ENCODE results near the gene DNAJC6.

Gene DNAJC6

DNA sequence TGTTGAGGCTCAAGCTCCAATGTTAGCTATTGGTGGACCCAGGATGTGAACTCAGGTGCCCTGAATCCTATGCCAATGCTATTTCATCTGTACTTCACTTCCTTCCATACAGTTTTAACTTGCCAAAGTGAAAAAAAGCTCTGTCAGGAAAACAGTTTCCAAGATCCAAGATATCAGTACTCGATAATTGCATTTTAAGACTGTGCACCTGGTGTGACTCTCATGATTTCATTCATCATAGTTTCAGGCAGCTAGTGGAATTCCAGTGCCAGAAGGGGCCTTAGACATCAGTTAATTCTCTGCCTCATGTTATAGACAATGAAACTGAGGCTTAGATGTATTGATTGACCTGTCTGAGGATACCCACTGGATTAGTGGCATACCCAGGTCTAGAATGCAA, 84.6 kb downstream of the DNAJC6 start:
- Mint-ChIP-seq H3K4me3 (no peak overlapping the region), H3K9me3 (no peaks in the 10 kb centered on the region), H3K27me3 (no peaks in the 10 kb centered on the region), H3K36me3 (ENCODE audit: low read depth) (peaks cover 8% of the 10 kb centered on the region), H3K27ac (peak overlapping the region; percentile 82), H3K4me1 (ENCODE audit: low read depth) (peaks cover 63% of the 10 kb centered on the region)
- no peak for DNase-seq

DNA sequence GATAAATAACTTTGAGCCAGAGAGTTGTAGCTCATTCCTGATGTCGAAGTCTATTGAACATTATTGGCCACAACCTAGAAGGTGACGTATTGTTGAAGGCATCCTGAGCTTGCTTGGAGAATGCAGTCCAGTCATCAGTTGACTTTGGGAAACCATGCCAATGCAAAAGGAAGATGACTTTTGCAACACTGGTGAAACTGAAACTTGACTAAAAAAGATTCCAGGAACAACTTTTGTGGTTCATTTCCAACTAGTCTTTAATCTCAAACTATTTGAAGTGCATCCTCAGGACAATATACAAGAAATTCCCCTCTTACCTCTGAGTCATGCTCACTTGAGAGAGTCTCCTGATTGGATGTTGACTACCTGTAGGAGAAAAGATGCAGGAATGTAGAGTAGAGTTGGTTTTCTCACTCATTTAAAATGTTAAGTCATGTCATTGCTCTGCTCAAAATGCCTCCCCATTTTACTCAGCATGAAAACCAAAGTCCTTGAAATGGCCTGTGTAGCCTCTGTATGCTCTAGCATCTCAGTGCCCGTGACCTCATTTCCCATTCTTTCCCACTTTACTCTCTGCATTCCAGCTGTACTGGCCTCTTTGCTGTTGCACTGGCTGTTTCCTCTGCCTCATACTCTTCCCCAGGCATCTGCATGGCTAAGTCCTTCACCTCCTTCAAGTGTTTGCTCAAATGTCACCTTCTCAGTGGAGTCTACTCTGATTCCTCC, 86.7 kb downstream of the DNAJC6 start:
- Mint-ChIP-seq H3K4me3 (no peak overlapping the region), H3K27me3 (no peaks in the 10 kb centered on the region), H3K36me3 (ENCODE audit: low read depth) (peaks cover 5% of the 10 kb centered on the region), H3K4me1 (ENCODE audit: low read depth) (peaks cover 57% of the 10 kb centered on the region), H3K9me3 (no peaks in the 10 kb centered on the region), H3K27ac (peak overlapping the region; percentile 71)
- DNase-seq = no peak

DNA sequence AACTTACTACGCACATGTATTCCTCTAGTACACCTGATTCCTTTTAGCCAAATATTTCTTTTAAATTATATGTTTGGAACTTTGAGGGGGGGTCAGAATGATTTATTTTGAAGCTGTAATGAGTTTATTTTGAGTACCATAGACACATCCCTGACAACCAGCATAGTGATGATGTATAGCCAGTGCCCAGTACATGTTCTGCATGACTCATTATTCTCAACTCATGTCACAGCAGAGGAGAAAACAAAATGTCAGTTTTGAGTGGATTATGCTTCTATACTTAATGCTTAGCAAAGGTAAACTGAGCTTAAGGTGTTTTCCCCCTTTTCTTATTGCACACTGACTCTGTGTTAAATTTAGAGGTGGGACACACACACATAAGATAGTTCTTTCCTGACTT, 88.7 kb downstream of the DNAJC6 start:
- Mint-ChIP-seq H3K36me3 (ENCODE audit: low read depth) (peaks cover 6% of the 10 kb centered on the region), H3K9me3 (no peaks in the 10 kb centered on the region), H3K27ac (no peak overlapping the region), H3K4me1 (ENCODE audit: low read depth) (peaks cover 50% of the 10 kb centered on the region), H3K4me3 (no peak overlapping the region), H3K27me3 (no peaks in the 10 kb centered on the region)
- no peak for DNase-seq

DNA sequence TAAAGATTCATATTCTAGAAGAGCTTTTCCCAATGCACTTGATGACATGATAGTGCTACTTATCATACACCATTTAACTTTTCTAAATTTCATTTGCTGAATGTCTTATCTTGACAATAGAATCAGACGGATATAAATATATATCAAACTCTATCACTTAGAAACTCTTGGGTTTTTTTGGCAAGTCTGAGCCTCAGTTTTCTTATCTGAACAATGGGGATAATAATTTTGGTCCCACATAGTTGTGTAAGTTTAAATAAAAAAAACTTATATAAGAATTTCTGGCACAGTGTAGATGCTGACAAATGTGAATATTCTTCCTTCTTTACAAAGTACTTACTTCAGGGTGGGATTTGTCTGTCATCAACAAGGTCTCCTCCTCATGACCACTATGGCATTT, 89.7 kb downstream of the DNAJC6 start:
- H3K27me3 Mint-ChIP-seq = no peaks in the 10 kb centered on the region
- no peaks in the 10 kb centered on the region for H3K9me3 Mint-ChIP-seq
- H3K4me3 Mint-ChIP-seq = no peak overlapping the region
- peaks cover 6% of the 10 kb centered on the region for H3K36me3 Mint-ChIP-seq (ENCODE audit: low read depth)
- DNase-seq = no peak
- no peak overlapping the region for H3K27ac Mint-ChIP-seq
- H3K4me1 Mint-ChIP-seq (ENCODE audit: low read depth) = peaks cover 42% of the 10 kb centered on the region

DNA sequence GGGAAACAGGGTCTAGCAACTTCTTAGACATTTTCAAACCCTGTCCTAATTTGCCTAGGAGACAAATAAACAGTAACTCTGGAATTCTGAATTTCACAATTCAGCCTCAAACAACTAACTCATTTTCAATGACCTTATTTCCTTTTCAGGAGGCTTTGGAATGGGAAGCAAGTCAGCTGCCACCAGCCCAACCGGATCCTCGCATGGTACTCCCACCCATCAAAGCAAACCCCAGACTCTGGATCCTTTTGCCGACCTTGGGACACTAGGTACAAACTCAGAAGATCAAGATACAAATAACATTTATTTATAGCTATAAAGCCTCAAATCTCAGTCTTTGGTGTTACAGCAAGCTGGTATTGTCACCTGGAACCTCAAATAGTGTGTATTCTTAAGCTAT, 92.3 kb downstream of the DNAJC6 start:
- H3K9me3 Mint-ChIP-seq = no peaks in the 10 kb centered on the region
- H3K4me1 Mint-ChIP-seq (ENCODE audit: low read depth) = peaks cover 17% of the 10 kb centered on the region
- no peak overlapping the region for H3K27ac Mint-ChIP-seq
- no peaks in the 10 kb centered on the region for H3K27me3 Mint-ChIP-seq
- H3K36me3 Mint-ChIP-seq (ENCODE audit: low read depth) = peaks cover 7% of the 10 kb centered on the region
- no peak for DNase-seq
- H3K4me3 Mint-ChIP-seq = no peak overlapping the region

DNA sequence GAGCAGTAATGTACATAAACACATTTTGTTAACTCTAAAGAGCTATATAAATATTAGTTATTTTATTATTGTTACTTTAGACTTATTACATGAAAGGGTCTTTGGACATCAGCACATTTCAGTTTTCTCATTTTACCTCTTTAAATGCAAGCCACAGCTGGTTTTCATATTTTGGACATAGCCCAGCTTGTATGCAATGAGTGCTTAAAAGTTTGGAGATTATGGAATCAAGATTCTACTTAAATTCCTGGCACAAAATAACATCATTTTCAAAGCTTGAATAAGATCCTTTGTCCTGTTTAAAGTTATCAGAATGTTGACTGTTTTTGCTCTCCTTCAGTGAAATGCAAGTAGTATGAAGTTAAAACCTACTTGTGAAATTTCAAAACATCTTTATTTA, 95.6 kb downstream of the DNAJC6 start:
- H3K9me3 Mint-ChIP-seq = no peaks in the 10 kb centered on the region
- H3K4me1 Mint-ChIP-seq (ENCODE audit: low read depth) = no peaks in the 10 kb centered on the region
- H3K36me3 Mint-ChIP-seq (ENCODE audit: low read depth) = peaks cover 14% of the 10 kb centered on the region
- no peaks in the 10 kb centered on the region for H3K27me3 Mint-ChIP-seq
- H3K27ac Mint-ChIP-seq = no peak overlapping the region
- H3K4me3 Mint-ChIP-seq = no peak overlapping the region
- DNase-seq = no peak

DNA sequence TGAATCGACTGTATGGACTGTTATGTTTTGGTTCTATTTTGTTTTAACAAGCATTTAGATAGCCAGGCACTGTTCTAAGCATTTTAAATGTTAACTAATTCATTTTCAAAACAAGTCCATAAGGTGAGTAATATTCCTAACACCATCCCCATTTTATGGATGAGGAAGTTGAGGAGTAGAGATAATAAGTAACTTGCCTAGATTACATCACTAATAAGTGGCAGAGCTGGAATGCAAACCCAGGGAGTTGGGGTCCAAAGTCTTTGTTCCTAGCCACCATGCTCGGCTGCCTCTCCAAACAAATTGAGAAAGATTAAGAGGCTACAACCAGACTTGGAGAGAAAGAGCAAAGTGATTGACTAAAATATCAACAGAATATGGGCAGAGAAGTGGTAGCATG, 98.5 kb downstream of the DNAJC6 start:
- H3K27ac Mint-ChIP-seq = no peak overlapping the region
- peaks cover 4% of the 10 kb centered on the region for H3K4me1 Mint-ChIP-seq (ENCODE audit: low read depth)
- H3K36me3 Mint-ChIP-seq (ENCODE audit: low read depth) = peaks cover 11% of the 10 kb centered on the region
- H3K4me3 Mint-ChIP-seq = no peak overlapping the region
- H3K27me3 Mint-ChIP-seq = no peaks in the 10 kb centered on the region
- no peak for DNase-seq
- no peaks in the 10 kb centered on the region for H3K9me3 Mint-ChIP-seq

DNA sequence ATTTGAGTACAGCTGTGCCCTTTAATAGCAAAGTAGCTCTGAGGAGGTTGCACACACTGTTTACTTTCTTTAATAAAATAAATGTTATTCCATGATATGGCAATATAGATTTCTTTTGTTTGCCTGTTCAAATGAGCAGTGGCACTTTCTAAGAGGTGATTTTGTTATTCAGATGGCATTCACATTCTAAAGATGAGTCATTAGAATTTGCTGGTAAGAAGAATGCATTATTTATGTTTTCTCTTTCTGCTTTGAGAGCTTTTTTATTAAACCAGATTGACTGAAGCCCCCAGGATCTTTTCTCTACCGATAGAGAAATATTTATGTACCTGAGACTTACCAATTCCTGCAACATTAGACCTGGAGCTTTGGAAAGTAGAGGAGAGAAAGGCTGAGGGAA, 100.0 kb downstream of the DNAJC6 start:
- Mint-ChIP-seq H3K9me3 (no peaks in the 10 kb centered on the region), H3K4me1 (ENCODE audit: low read depth) (peaks cover 4% of the 10 kb centered on the region), H3K27me3 (no peaks in the 10 kb centered on the region), H3K4me3 (no peak overlapping the region), H3K27ac (no peak overlapping the region), H3K36me3 (ENCODE audit: low read depth) (peaks cover 11% of the 10 kb centered on the region)
- no peak for DNase-seq

DNA sequence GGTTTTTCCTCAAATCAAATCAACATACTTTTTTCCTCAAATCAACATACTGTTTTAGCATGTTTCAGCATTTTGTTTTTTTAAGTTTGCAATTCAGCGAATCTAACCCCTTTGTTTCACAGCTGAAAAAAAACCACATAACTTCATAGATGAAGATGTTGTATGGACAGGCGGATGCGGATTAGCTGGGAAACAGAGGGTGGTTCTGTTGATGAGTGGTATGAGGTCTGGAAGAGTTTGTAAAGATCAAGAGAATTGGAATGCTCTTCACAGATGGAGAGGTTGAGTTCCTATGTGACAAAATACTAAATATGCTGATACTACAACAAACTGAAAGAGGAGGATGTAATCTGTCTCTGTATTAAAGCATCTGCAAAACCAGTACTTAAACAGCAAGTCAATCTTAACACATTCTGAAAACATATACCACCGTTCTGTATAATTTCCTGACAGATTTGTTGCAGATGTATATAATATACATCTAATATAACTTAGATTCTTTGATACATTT, 100.5 kb downstream of the DNAJC6 start:
- H3K4me1 Mint-ChIP-seq (ENCODE audit: low read depth) = peaks cover 4% of the 10 kb centered on the region
- no peak overlapping the region for H3K4me3 Mint-ChIP-seq
- H3K27ac Mint-ChIP-seq = no peak overlapping the region
- peaks cover 11% of the 10 kb centered on the region for H3K36me3 Mint-ChIP-seq (ENCODE audit: low read depth)
- H3K27me3 Mint-ChIP-seq = no peaks in the 10 kb centered on the region
- H3K9me3 Mint-ChIP-seq = no peaks in the 10 kb centered on the region
- DNase-seq = no peak

DNA sequence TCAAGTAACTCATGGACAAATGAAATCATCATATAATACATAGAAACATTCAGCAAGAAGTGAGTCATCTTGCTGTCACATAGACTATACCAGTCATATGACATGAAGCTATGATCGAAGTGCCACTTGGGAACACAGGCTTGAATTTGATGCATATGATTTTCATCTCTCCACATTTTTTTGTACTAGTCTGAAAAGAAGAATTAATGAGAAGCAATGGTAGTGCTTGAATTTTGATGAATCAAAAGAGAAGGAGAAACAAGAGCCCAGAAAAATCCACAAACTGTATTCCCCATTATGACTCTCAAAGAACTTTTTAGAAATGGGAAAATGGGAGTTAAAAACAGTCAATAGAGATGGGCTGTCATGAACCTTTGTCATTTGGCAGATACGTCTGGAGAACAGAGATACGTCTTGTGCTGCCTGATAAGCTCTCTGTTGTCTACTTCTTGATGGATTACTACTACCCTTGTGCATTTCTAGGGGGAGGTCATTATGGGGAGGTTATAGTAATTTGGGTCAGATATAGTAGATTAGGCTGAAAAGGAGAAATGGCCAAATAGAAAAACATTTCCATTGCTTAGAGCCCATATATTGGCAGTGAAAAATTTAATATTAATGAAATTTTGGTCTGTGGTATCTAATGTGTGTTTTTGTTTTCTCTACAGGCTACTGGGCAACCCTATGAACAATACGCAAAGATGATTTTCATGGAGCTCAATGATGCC, 103.1 kb downstream of the DNAJC6 start:
- DNase-seq = no peak
- Mint-ChIP-seq H3K27me3 (no peaks in the 10 kb centered on the region), H3K36me3 (ENCODE audit: low read depth) (peaks cover 8% of the 10 kb centered on the region), H3K4me3 (no peak overlapping the region), H3K4me1 (ENCODE audit: low read depth) (peaks cover 4% of the 10 kb centered on the region), H3K27ac (no peak overlapping the region), H3K9me3 (no peaks in the 10 kb centered on the region)

DNA sequence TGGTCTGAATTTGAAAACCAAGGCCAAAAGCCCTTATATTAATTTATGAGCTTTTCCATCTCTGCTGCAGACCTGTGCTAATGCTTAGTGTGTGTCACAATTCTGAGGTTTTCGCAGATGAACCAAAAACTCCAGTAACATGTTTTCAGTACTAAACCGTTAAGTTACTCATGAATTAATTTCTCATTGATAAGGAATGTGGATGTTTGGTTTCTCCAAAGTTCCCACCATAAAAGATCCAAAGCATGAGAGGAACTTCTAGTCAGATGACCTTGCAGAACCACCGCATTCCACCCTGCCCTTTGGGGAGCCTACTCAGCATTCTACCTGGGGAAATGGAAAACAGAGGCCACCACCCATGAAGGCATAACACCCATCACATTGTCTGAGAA, 103.6 kb downstream of the DNAJC6 start:
- DNase-seq = no peak
- Mint-ChIP-seq H3K9me3 (no peaks in the 10 kb centered on the region), H3K36me3 (ENCODE audit: low read depth) (peaks cover 8% of the 10 kb centered on the region), H3K27ac (no peak overlapping the region), H3K4me3 (no peak overlapping the region), H3K4me1 (ENCODE audit: low read depth) (peaks cover 4% of the 10 kb centered on the region), H3K27me3 (no peaks in the 10 kb centered on the region)

DNA sequence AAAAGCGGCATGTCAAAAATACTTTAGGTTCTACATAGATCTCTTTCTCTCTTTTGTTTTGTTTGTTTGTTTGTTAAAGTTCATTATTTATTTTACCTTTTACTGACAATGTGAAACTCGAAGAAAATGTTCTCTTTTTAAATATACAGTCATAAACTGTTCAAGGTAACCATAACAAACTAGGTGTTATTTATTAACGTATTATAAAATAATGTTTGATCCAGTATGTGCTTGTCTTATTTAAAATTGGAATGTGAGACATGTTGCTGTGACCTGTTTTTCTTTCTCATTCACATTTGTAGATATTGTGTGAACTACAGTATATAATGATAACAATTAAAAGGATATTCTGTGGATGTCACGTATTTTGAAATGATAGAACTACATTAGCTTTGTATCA, 105.2 kb downstream of the DNAJC6 start:
- Mint-ChIP-seq H3K9me3 (no peaks in the 10 kb centered on the region), H3K36me3 (ENCODE audit: low read depth) (peaks cover 5% of the 10 kb centered on the region), H3K27me3 (no peaks in the 10 kb centered on the region), H3K27ac (no peak overlapping the region), H3K4me1 (ENCODE audit: low read depth) (peaks cover 10% of the 10 kb centered on the region), H3K4me3 (no peak overlapping the region)
- DNase-seq = no peak

DNA sequence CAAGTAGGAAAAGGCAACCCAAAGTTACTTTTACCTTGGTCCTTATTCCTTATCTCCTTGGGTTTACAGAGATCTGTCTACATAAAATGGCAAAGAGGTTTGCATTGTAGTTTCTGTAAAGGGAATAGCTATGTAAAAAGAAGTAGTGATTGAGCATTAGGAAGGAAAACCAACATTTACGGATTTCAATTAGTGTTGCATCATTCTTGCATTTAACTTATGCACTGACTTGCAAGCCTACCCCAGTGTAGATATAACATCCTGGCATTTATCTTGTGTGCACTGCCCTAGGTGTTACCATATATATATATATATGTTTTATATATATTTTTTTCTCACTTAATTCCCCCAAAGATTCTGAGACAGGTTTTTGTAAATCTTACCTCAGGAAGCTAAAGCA, 107.4 kb downstream of the DNAJC6 start:
- Mint-ChIP-seq H3K9me3 (no peaks in the 10 kb centered on the region), H3K4me3 (no peak overlapping the region), H3K27ac (no peak overlapping the region), H3K4me1 (ENCODE audit: low read depth) (peaks cover 13% of the 10 kb centered on the region), H3K36me3 (ENCODE audit: low read depth) (peaks cover 3% of the 10 kb centered on the region), H3K27me3 (no peaks in the 10 kb centered on the region)
- DNase-seq = no peak

DNA sequence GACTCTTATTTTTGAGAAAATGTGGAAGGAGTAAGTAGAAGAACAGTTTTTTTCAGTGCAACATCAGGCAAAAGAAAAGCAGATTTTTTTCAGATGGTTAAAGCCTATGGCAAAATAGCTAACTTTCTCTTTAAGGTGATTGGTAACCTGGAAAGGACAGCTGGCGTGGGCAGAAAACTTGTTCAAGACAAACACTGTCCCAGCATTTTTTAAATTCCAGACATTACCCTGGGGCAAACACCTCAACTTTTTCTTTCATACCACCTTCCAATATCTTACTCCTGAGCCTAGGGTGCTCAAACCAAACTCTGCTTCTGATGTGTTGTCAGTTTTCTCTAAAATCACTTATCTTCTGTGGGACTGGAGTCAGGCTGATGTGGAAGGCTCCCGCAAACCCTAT, 108.4 kb downstream of the DNAJC6 start:
- Mint-ChIP-seq H3K27me3 (no peaks in the 10 kb centered on the region), H3K9me3 (no peaks in the 10 kb centered on the region), H3K27ac (no peak overlapping the region), H3K36me3 (ENCODE audit: low read depth) (peaks cover 3% of the 10 kb centered on the region), H3K4me1 (ENCODE audit: low read depth) (peaks cover 9% of the 10 kb centered on the region), H3K4me3 (no peak overlapping the region)
- no peak for DNase-seq

DNA sequence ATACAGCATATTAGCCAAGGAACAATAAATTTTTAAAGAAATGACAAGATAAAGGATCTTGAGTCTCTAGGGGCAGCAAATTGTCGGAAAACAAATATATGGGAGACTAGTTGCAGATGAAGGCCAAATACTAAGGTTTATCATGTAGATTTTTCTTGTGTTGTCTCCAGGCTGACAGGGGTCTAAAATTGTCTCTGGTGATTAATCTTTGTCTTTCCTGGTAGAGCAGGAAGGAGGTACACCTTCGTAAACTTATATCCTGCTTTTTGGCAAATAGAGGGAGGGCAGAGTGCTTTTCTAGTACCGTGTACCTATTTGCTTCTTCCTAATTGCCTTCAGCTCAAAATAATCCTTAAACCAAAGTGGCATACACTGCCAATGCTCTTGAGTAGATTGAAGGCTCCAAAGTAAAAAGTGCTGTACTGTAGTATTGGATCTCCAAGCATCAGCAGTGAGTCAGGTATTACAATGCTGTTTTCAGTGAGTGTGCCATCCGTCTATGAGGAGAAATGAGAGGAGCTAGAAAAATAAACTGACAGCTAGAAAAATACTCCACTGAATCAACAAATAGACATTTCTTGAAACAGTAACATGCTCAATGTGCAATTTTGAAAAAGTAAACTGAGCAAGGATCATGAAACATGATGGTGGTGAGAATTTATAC, 109.3 kb downstream of the DNAJC6 start:
- Mint-ChIP-seq H3K4me3 (no peak overlapping the region), H3K4me1 (ENCODE audit: low read depth) (peaks cover 9% of the 10 kb centered on the region), H3K36me3 (ENCODE audit: low read depth) (peaks cover 6% of the 10 kb centered on the region), H3K27me3 (no peaks in the 10 kb centered on the region), H3K9me3 (no peaks in the 10 kb centered on the region), H3K27ac (no peak overlapping the region)
- no peak for DNase-seq

All from activated T-cell treated with anti-CD3 and anti-CD28 coated beads, Interleukin-2, amount 50 U/mL, for 24 hours (primary cell).